Common myeloid progenitor, CD34-positive (primary cell): ENCODE results near the gene COMMD10.

Experiments used
- CTCF ChIA-PET: fragments of 350-600 bp; sonication (Branson Sonifier 250); formaldehyde crosslinking; loops from one replicate; lab custom pipeline; 2021; ENCODE audit warnings: antibody characterized with exemption; lab: Charles Lee
- POLR2A ChIA-PET: fragments of 350-600 bp; sonication (Branson Sonifier 250); formaldehyde crosslinking; loops from one replicate; lab custom pipeline; 2021; ENCODE audit warnings: antibody characterized with exemption; lab: Charles Lee
- DNase-seq, 3 donors: peaks; one replicate each; pipeline versions ENCODE4 v3.0.0 to v3.0.0-alpha.2; 2013
- H3K27ac ChIP-seq, 2 experiments: 1 replicate in 1 of 2; 2 replicates in 1 of 2; pipeline ENCODE4 v1.7.0; 2013; ENCODE audit warnings: inconsistent platforms in 2 of 2, low read length in 2 of 2, mild to moderate bottlenecking in 2 of 2, low read depth in 1 of 2, moderate library complexity in 1 of 2; ENCODE audit not compliant: severe bottlenecking in 2 of 2, insufficient read depth in 1 of 2, poor library complexity in 1 of 2
- H3K27me3 ChIP-seq, 5 experiments: replicated peaks in 2 of 5; 1 replicate in 3 of 5; 2 replicates in 2 of 5; pipeline versions ENCODE4 v1.6.1 to v1.7.0; 2013; ENCODE audit warnings: low read length in 4 of 5, mild to moderate bottlenecking in 2 of 5, moderate library complexity in 2 of 5, inconsistent platforms in 1 of 5; ENCODE audit not compliant: insufficient read depth in 5 of 5, control insufficient read depth in 4 of 5
- H3K36me3 ChIP-seq, 4 experiments: 1 replicate in 2 of 4; 2 replicates in 2 of 4; pipeline versions ENCODE4 v1.6.1 to v1.7.0; 2013; ENCODE audit warnings: low read length in 3 of 4, control low read depth in 1 of 4, mild to moderate bottlenecking in 1 of 4; ENCODE audit not compliant: control insufficient read depth in 4 of 4, insufficient read depth in 4 of 4
- H3K4me1 ChIP-seq, 4 experiments: 1 replicate in 3 of 4; 2 replicates in 1 of 4; pipeline versions ENCODE4 v1.6.1 to v1.7.1; 2013; ENCODE audit warnings: low read length in 3 of 4, mild to moderate bottlenecking in 3 of 4, control low read depth in 1 of 4, inconsistent platforms in 1 of 4, moderate library complexity in 1 of 4; ENCODE audit not compliant: control insufficient read depth in 4 of 4, insufficient read depth in 4 of 4; ENCODE audit errors: control extremely low read depth in 1 of 4
- H3K4me3 ChIP-seq, 7 experiments: 1 replicate in 4 of 7; 2 replicates in 3 of 7; pipeline versions ENCODE4 v1.5.1 to v1.7.0; 2013; ENCODE audit warnings: mild to moderate bottlenecking in 7 of 7, low read length in 6 of 7, moderate library complexity in 6 of 7, inconsistent platforms in 2 of 7, low read depth in 2 of 7, control low read depth in 1 of 7; ENCODE audit not compliant: insufficient read depth in 4 of 7, control insufficient read depth in 1 of 7; ENCODE audit errors: extremely low read depth in 1 of 7
- H3K9me3 ChIP-seq, 5 experiments: 1 replicate in 4 of 5; 2 replicates in 1 of 5; pipeline versions ENCODE4 v1.6.1 to v1.7.1; 2013; ENCODE audit warnings: low read length in 4 of 5, mild to moderate bottlenecking in 2 of 5, inconsistent platforms in 1 of 5, low read depth in 1 of 5, moderate library complexity in 1 of 5; ENCODE audit not compliant: control insufficient read depth in 4 of 5, insufficient read depth in 2 of 5; ENCODE audit errors: control extremely low read depth in 1 of 5
- WGBS: methylation state at CpG from one replicate; pipeline ENCODE4 v1.1.5; 2013; ENCODE audit not compliant: insufficient coverage; 5-methylcytosine and 5-hydroxymethylcytosine counted together

The COMMD10 gene

DNA sequence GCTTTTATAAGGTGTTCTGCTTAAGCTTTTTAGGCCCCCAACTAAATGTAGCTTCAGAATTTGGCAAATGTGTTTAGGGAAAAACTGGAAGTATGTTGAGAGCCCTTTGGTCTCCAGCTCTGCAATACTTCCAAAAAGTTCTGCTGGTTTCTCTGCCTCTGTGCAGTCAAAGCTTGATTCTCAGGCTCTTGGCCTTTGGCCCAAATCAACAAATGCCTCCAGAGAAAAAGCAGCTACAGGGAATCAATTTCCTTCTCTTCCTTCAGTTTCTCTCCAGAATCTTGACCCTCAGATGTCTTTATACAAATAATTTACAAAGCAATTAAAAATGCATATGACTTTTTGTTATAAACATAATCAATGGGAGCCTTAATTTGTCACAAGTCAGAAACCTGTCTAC is 235.7 kb downstream of the COMMD10 start:
- no peak overlapping the region for H3K27ac ChIP-seq
- no peaks in the 10 kb centered on the region for H3K27me3 ChIP-seq
- H3K4me1 ChIP-seq, result no peaks in the 10 kb centered on the region
- H3K36me3 ChIP-seq, result peaks cover 9 to 55% (median 19%) of the 10 kb centered on the region in 4 experiments
- CTCF ChIA-PET, result no interaction called here
- DNase-seq, result no peak
- peaks cover 2 to 35% (median 8%) of the 10 kb centered on the region in 5 experiments for H3K9me3 ChIP-seq
- POLR2A ChIA-PET, result no interaction called here
- no peak overlapping the region for H3K4me3 ChIP-seq

DNA sequence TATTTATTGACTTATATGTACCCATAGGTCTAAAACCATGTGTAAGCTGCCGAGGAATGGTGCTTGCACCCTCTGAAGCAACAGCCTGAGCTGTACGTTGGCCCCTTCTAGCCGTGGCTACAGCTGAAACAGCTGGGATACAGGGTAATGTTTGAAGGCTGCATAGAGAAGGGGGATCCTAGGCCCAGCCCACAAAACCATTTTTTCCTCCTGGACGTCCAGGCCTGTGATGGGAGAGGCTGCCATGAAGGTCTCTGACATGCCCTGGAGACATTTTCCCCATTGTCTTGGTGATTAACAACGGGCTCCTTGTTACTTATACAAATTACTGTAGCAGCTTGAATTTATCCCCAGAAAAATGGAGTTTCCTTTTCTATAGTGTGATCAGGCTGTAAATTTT is 244.7 kb downstream of the COMMD10 start:
- H3K36me3 ChIP-seq, result peaks cover 0 to 19% (median 4%) of the 10 kb centered on the region in 4 experiments
- H3K27ac ChIP-seq, result no peak overlapping the region
- ChIA-PET POLR2A (no interaction called here), CTCF (no interaction called here)
- no peaks in the 10 kb centered on the region for H3K27me3 ChIP-seq
- H3K4me3 ChIP-seq, result no peak overlapping the region
- H3K9me3 ChIP-seq, result peaks cover 0 to 29% (median 16%) of the 10 kb centered on the region in 5 experiments
- H3K4me1 ChIP-seq, result no peaks in the 10 kb centered on the region
- DNase-seq, result no peak
- WGBS, result 100% methylated on average over 3 of the region's 5 CpGs

DNA sequence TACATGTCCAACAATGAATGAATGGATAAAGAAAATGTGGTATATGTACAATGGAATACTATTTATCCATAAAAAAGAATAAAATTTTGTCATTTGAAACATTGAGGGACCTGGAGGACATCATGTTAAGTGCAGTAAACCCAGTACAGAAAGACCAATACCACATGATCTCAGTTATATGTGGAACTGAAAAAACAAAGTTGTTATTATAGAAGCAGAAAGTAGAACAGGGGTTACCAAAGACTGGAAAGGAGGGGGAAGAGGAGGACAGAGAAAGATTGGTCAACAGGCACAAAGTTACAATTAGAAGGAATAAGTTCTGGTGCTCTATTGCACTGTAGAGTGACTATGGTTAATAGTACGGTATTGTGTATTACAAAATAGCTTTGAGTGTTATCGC is 256.0 kb downstream of the COMMD10 start:
- no peaks in the 10 kb centered on the region for H3K36me3 ChIP-seq
- ChIA-PET POLR2A (no interaction called here), CTCF (no interaction called here)
- no peak for DNase-seq
- H3K27ac ChIP-seq, result no peak overlapping the region
- peak overlapping the region in 1 of 7 experiments; percentile 6 for H3K4me3 ChIP-seq
- no peaks in the 10 kb centered on the region for H3K4me1 ChIP-seq
- peaks cover 0 to 3% (median 3%) of the 10 kb centered on the region in 5 experiments for H3K9me3 ChIP-seq
- H3K27me3 ChIP-seq, result no peaks in the 10 kb centered on the region
- WGBS, result no CpG with 5 or more reads among the region's 2 CpGs
